ENCODE data around the gene RALGAPA2. TPM values are rescaled to one million over a fixed set of nuclear protein-coding genes. Genes with fewer than 3 reads are reported as not detected.

Gene RALGAPA2
- total and polyA plus RNA-seq, 7 donors = 8.4 to 23.2 (median 18.5) TPM

DNA sequence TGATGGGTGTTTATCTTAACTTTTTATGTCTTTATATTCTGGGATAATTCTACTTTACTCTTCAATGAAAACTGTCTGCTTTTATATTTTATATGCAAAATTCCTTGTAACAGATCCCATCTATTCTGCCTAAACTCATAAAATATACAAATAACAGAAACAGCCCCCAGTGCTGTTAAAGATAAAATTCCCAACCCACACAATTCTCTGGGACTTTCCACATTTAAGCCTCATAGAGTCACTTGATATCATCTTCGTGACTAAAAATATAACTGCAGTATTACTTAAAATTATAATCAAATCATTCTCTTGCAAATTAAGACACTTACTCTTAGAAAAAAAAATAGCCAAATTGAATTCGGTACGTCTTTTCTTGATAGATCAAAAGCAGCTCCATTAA is 284.4 kb downstream of the RALGAPA2 start:
- Histone ChIP-seq H3K27me3 (no peaks in the 10 kb centered on the region), H3K4me3 (no peak overlapping the region), H3K36me3 (peaks cover 0 to 4% (median 0%) of the 10 kb centered on the region in 4 donors), H3K9me3 (no peaks in the 10 kb centered on the region), H3K27ac (no peak overlapping the region), H3K4me1 (no peaks in the 10 kb centered on the region)
- TF ChIP-seq EP300 (IDR thresholded peaks at IDR 0.05) (no peak), POLR2A (IDR thresholded peaks at IDR 0.05) (no peak), POLR2AphosphoS5 (IDR thresholded peaks at IDR 0.05) (no peak)
- TF ChIP-seq, protein P1, sequence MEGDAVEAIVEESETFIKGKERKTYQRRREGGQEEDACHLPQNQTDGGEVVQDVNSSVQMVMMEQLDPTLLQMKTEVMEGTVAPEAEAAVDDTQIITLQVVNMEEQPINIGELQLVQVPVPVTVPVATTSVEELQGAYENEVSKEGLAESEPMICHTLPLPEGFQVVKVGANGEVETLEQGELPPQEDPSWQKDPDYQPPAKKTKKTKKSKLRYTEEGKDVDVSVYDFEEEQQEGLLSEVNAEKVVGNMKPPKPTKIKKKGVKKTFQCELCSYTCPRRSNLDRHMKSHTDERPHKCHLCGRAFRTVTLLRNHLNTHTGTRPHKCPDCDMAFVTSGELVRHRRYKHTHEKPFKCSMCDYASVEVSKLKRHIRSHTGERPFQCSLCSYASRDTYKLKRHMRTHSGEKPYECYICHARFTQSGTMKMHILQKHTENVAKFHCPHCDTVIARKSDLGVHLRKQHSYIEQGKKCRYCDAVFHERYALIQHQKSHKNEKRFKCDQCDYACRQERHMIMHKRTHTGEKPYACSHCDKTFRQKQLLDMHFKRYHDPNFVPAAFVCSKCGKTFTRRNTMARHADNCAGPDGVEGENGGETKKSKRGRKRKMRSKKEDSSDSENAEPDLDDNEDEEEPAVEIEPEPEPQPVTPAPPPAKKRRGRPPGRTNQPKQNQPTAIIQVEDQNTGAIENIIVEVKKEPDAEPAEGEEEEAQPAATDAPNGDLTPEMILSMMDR (IDR thresholded peaks at IDR 0.05) = no peak
- 89 to 93% methylated on average over 3 of the region's 3 CpGs for WGBS, 2 donors
- intact Hi-C loops (cut with DNase I) = no loop called here
- DNase-seq = no peak

DNA sequence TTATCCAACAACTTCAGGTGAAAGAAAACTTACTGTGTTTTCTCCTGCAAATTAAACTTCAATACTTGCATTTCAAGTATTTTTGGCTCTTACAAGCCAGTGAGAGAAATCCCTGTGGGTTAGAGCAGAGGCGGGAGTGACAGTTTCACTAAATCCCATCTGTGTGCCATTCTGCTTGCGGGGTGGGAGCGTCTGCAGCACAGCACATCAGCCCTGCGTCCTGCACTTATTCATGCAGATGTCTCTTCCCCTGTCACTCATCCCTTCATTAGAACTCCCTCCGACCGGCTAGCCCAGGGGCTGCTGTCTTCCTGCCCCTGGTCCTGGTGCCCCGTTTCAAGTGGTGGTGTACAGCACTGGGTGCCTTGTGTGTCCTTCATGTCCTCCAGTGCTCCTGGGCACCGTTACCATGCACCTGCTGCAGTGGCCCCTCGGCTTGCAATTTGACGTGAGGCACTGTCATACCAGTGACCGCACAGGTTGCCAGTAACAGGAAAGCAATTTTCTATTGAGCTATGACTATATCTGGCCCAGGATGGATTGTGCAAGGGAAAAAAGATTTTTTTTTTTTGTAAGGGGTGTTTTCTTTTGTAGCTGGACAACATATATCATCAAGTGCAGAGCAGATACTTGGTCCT is 285.1 kb downstream of the RALGAPA2 start:
- no peak overlapping the region for H3K27ac ChIP-seq
- peaks cover 0 to 10% (median 0%) of the 10 kb centered on the region in 4 donors for H3K36me3 ChIP-seq
- no peak overlapping the region for H3K4me3 ChIP-seq
- no peaks in the 10 kb centered on the region for H3K27me3 ChIP-seq
- TF ChIP-seq EP300 (IDR thresholded peaks at IDR 0.05) = no peak
- no peak for DNase-seq
- H3K4me1 ChIP-seq = no peaks in the 10 kb centered on the region
- 93 to 97% methylated on average over 11 of the region's 11 CpGs for WGBS, 2 donors
- H3K9me3 ChIP-seq = no peaks in the 10 kb centered on the region
- intact Hi-C loops (cut with DNase I) = no loop called here

DNA sequence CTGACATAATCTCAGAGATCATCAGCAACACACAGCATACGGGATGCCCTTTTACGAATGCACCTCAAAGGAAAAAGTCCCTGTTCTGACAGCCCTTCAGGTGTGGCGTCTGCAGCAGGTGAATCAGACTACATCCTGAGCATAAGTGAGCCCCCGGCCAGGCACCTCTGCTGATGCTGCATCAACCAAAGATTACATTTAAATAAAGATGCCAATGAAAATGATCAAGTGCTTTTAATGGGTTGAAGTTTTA is 285.9 kb downstream of the RALGAPA2 start:
- peaks cover 0 to 10% (median 0%) of the 10 kb centered on the region in 4 donors for H3K36me3 ChIP-seq
- H3K27me3 ChIP-seq = no peaks in the 10 kb centered on the region
- no peak overlapping the region for H3K4me3 ChIP-seq
- TF ChIP-seq POLR2A (IDR thresholded peaks at IDR 0.05) = no peak
- no peak for TF ChIP-seq EP300 (IDR thresholded peaks at IDR 0.05)
- TF ChIP-seq, protein P1 (IDR thresholded peaks at IDR 0.05) = no peak
- TF ChIP-seq POLR2AphosphoS5 (IDR thresholded peaks at IDR 0.05) = no peak
- DNase-seq = no peak
- no peaks in the 10 kb centered on the region for H3K9me3 ChIP-seq
- 79 to 92% methylated on average over 4 of the region's 4 CpGs for WGBS, 2 donors
- intact Hi-C loops (cut with DNase I) = no loop called here
- no peaks in the 10 kb centered on the region for H3K4me1 ChIP-seq
- no peak overlapping the region for H3K27ac ChIP-seq

DNA sequence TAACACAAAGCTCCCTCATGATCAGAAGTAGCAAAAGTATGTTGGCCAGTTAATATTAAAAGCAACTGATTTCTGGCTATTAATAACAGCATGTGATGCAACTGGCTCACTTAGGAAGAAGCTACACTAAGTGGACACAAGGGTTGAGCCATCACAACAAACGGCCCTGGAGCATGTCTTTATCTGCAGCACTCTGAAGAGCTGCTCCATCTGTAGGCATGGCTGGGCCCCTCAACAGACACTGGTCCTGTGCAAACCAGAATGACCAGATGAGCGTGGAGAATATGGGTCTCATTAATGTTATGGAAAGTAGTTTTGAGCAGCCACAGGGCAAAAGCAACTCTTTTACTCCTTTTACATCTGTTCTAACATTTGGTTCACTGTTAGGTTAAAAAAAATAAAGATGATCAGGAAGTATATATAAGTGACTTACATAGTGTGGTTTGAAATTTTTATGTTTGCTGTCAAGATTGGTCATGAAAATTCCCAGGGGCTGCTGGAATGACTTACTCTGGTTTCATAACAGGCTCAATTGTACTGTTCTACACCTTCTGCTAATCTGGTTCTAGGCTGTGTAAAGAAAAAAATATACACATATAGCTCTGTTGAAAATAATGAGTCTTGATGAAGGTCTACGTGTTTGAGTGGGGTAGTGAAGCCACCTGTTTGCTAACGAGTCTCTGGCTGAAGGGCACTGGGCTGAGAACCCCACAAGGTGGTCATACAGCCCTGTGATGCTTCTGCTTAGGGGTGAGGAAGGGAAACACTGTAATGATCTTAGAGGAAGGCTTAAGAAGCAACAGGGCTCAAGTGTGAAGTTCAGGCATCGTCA is 286.4 kb downstream of the RALGAPA2 start:
- DNase-seq = no peak
- 80 to 84% methylated on average over 5 of the region's 5 CpGs for WGBS, 2 donors
- no peak overlapping the region for H3K4me3 ChIP-seq
- H3K27ac ChIP-seq = no peak overlapping the region
- no peaks in the 10 kb centered on the region for H3K27me3 ChIP-seq
- no peak for TF ChIP-seq EP300 (IDR thresholded peaks at IDR 0.05)
- TF ChIP-seq, protein P1 (IDR thresholded peaks at IDR 0.05) = no peak
- no peak for TF ChIP-seq POLR2A (IDR thresholded peaks at IDR 0.05)
- TF ChIP-seq POLR2AphosphoS5 (IDR thresholded peaks at IDR 0.05) = no peak
- peaks cover 0 to 14% (median 0%) of the 10 kb centered on the region in 4 donors for H3K36me3 ChIP-seq
- H3K4me1 ChIP-seq = no peaks in the 10 kb centered on the region
- H3K9me3 ChIP-seq = no peaks in the 10 kb centered on the region
- intact Hi-C loops (cut with DNase I) = no loop called here

DNA sequence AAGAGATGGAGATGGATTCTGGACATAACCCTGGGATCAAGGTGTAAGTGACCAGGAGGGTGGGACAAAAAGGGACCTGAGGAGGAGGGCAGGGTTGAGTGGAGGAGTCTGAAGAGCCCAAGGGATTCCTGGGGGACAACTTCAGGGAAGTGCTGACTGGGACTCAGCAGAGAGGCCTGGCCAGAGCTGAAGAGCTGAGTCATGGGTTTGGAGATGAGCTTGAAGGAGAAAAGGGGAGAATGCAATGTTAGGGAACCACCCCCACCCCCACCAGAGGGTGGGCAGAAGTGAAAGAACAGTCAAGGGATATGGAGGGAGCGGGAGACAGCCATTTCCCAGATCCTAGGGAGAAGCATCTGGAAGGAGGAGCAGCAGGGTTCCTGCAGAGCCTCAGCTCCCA is 289.3 kb downstream of the RALGAPA2 start:
- no peaks in the 10 kb centered on the region for H3K9me3 ChIP-seq
- intact Hi-C loops (cut with DNase I) = no loop called here
- WGBS, 2 donors = 95 to 100% methylated on average over 1 of the region's 1 CpG

More for the DNA sequence above, 289.3 kb downstream of the RALGAPA2 start:
- H3K36me3 ChIP-seq = peaks cover 0 to 14% (median under 1%) of the 10 kb centered on the region in 4 donors
- H3K4me1 ChIP-seq = no peaks in the 10 kb centered on the region
- H3K27me3 ChIP-seq = no peaks in the 10 kb centered on the region
- no peak for TF ChIP-seq EP300 (IDR thresholded peaks at IDR 0.05)
- TF ChIP-seq, protein P1 (IDR thresholded peaks at IDR 0.05) = no peak
- TF ChIP-seq POLR2AphosphoS5 (IDR thresholded peaks at IDR 0.05) = no peak
- no peak for TF ChIP-seq POLR2A (IDR thresholded peaks at IDR 0.05)
- no peak for DNase-seq
- H3K4me3 ChIP-seq = no peak overlapping the region
- no peak overlapping the region for H3K27ac ChIP-seq
